MM.1S (cell line): ENCODE results near the gene PPP1R16B.

Experiments used
- EZH2 ChIP-seq: fragments of 300-600 bp; sonication (generic); optimal IDR thresholded peaks from 2 replicates; pipeline ENCODE3; 2017; ENCODE audit warnings: low read depth, mild to moderate bottlenecking, antibody characterized with exemption, low read length, mixed read lengths
- EZH2phosphoT487 ChIP-seq: fragments of 300-600 bp; sonication (generic); IDR thresholded peaks from 2 replicates; pipeline ENCODE4 v1.6.1; 2018; ENCODE audit warnings: antibody characterized with exemption, low read length
- TF ChIP-seq, protein P1 (sequence below): fragments of 300-600 bp; sonication (generic); IDR thresholded peaks from 2 replicates; pipeline ENCODE4 v1.5.1; 2016; ENCODE audit warnings: antibody characterized with exemption, low read length, mixed read lengths

DNA sequence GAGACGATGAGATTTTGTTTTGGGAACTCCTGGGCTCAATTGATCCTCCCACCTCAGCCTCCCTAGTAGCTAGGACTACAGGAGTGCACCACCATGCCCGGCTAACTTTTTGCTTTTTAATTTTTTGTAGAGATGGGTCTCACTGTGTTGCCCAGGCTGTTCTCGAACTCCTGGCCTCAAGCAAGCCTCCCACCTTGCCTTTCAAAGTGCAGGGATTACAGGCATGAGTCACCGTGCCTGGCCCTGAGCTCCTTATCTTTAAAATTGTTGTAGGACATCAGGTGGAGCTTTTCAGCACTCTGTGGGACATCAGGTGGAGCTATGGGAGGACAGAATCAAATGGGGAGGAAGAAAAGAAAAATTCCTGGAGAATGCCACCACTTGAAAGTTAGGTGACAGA lies 44.5 kb upstream of the PPP1R16B start:
- TF ChIP-seq, protein P1, sequence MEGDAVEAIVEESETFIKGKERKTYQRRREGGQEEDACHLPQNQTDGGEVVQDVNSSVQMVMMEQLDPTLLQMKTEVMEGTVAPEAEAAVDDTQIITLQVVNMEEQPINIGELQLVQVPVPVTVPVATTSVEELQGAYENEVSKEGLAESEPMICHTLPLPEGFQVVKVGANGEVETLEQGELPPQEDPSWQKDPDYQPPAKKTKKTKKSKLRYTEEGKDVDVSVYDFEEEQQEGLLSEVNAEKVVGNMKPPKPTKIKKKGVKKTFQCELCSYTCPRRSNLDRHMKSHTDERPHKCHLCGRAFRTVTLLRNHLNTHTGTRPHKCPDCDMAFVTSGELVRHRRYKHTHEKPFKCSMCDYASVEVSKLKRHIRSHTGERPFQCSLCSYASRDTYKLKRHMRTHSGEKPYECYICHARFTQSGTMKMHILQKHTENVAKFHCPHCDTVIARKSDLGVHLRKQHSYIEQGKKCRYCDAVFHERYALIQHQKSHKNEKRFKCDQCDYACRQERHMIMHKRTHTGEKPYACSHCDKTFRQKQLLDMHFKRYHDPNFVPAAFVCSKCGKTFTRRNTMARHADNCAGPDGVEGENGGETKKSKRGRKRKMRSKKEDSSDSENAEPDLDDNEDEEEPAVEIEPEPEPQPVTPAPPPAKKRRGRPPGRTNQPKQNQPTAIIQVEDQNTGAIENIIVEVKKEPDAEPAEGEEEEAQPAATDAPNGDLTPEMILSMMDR: no peak
- no peak for TF ChIP-seq EZH2
- no peak for TF ChIP-seq EZH2phosphoT487
